ENCODE measurements around the gene WDR33.

WDR33 gene

DNA sequence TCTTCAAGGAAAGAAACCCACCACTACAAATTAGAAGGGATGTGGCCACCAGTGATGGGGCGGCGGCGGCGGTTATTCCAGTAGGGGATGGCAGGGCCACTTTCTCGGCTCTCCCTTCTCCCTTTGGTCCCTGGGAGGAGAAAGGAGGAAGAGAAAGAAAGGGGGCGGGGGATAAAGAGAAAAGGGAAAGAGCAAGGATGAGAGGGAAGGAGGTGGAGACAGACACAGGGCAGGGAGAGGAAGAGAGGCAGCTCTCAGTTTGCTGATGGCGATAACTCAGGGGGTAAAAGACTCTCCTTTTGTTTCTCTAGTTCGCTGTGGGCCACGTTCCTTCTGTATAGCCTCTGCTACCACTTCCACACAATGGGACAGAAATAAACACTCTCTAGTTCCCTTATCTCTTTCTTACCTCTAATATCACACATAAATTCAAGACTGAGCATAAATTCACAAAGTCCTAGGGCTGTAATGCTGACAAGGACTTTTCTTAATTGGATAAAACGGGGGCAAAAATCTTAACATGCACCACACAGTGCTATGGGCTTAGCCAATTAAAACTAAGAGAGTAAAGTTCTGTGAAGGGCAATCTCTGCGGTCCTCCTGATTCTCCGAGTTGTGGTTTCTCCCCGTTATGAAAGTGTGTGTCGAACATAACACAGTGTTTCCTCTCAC, 95.1 kb downstream of the WDR33 start:
- H3K4me3 ChIP-seq (replicated peaks; ENCODE audit: low read depth, low read length): no peak overlapping the region
- peaks cover 17% of the 10 kb centered on the region for H3K36me3 ChIP-seq (ENCODE audit: control insufficient read depth, insufficient read depth, low read length)
- no peak for TF ChIP-seq CTCF (IDR thresholded peaks at IDR 0.05; ENCODE audit: insufficient read depth, low read length, poor library complexity, severe bottlenecking)
- DNase-seq (ENCODE audit: extremely low read depth, insufficient read length): no peak
- H3K27me3 ChIP-seq (replicated peaks; ENCODE audit: control insufficient read depth, insufficient read depth, low read length): no peaks in the 10 kb centered on the region

GRCh38 chr2:127713562-127713961, 97.4 kb downstream of the WDR33 start:
- Histone ChIP-seq H3K36me3 (ENCODE audit: control insufficient read depth, insufficient read depth, low read length) (peaks cover 14% of the 10 kb centered on the region), H3K27me3 (replicated peaks; ENCODE audit: control insufficient read depth, insufficient read depth, low read length) (no peaks in the 10 kb centered on the region), H3K4me3 (replicated peaks; ENCODE audit: low read depth, low read length) (no peak overlapping the region)
- no peak for TF ChIP-seq CTCF (IDR thresholded peaks at IDR 0.05; ENCODE audit: insufficient read depth, low read length, poor library complexity, severe bottlenecking)
- DNase-seq (ENCODE audit: extremely low read depth, insufficient read length): no peak

- no peak for TF ChIP-seq CTCF (IDR thresholded peaks at IDR 0.05; ENCODE audit: insufficient read depth, low read length, poor library complexity, severe bottlenecking)
- no peaks in the 10 kb centered on the region for H3K27me3 ChIP-seq (replicated peaks; ENCODE audit: control insufficient read depth, insufficient read depth, low read length)
- no peak for DNase-seq (ENCODE audit: extremely low read depth, insufficient read length)
- no peak overlapping the region for H3K4me3 ChIP-seq (replicated peaks; ENCODE audit: low read depth, low read length)
- H3K36me3 ChIP-seq (ENCODE audit: control insufficient read depth, insufficient read depth, low read length): peaks cover 17% of the 10 kb centered on the region
Observed at GRCh38 chr2:127712999-127713398, 98.0 kb downstream of the WDR33 start.

DNA sequence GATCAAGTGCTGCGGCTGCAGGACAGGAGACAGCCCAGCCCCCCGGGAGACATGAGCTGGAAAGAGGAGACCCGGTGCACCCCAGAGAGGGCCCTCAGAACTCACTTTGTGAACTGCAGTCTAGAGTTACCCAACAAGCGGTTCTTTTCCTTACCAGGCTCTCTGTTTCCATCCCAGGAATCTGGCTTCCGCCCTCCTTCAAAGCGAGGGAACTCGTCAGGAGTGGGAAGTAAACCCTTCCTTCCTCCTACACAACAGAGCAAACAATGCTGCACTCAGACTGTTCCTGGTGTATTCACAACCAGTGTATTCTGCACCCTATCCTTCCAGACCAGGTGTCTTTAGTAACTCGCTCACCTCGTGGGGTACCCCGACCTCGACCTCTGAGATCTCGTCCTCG, 101.6 kb downstream of the WDR33 start:
- H3K36me3 ChIP-seq (ENCODE audit: control insufficient read depth, insufficient read depth, low read length): peaks cover 19% of the 10 kb centered on the region
- H3K27me3 ChIP-seq (replicated peaks; ENCODE audit: control insufficient read depth, insufficient read depth, low read length): no peaks in the 10 kb centered on the region
- no peak overlapping the region for H3K4me3 ChIP-seq (replicated peaks; ENCODE audit: low read depth, low read length)
- no peak for DNase-seq (ENCODE audit: extremely low read depth, insufficient read length)
- TF ChIP-seq CTCF (IDR thresholded peaks at IDR 0.05; ENCODE audit: insufficient read depth, low read length, poor library complexity, severe bottlenecking): no peak

GRCh38 chr2:127707890-127708648, 102.9 kb downstream of the WDR33 start:
- TF ChIP-seq CTCF (IDR thresholded peaks at IDR 0.05; ENCODE audit: insufficient read depth, low read length, poor library complexity, severe bottlenecking): no peak
- peaks cover 17% of the 10 kb centered on the region for H3K36me3 ChIP-seq (ENCODE audit: control insufficient read depth, insufficient read depth, low read length)
- no peak overlapping the region for H3K4me3 ChIP-seq (replicated peaks; ENCODE audit: low read depth, low read length)
- no peaks in the 10 kb centered on the region for H3K27me3 ChIP-seq (replicated peaks; ENCODE audit: control insufficient read depth, insufficient read depth, low read length)
- DNase-seq (ENCODE audit: extremely low read depth, insufficient read length): no peak
